ENCODE measurements around the gene TMIGD2. TPM values are rescaled to one million over a fixed set of nuclear protein-coding genes. Genes with fewer than 3 reads are reported as not detected.

Gene TMIGD2
- total RNA-seq, 1 experiment from 2014 or later: not detected

DNA sequence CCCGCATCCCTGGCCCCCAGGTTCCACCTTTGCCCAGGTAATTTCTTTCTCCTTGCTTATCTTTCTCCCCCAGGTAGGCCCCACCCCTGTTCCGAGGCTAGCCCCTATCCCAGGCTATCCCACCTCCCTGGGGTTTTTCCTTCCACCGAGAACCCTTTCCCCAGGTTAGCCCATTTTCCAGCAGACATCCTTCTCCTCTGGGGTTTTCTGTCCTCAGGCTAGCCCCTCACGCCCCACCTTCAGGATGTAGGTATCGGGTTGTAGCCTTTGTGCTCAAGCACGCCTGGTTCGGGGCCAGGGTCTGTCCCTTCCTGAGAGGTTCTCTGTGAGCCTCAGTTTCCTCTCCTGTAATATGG lies 3.0 kb upstream of the TMIGD2 start:
- POLR2A ChIA-PET: interaction anchor here (0.7 kb wide), 1 partner anchor 193 kb away, joined by 12 read pairs; no protein-coding TSS in a partner anchor
- Histone ChIP-seq H3K36me3 (ENCODE audit: control insufficient read depth, insufficient read depth, low read length) (no peaks in the 10 kb centered on the region), H3K27me3 (ENCODE audit: control insufficient read depth, insufficient read depth, low read length) (no peaks in the 10 kb centered on the region), H3K27ac (ENCODE audit: low read length) (no peak overlapping the region), H3K4me3 (ENCODE audit: low read depth in 2 of 2, low read length in 2 of 2) (no peak overlapping the region), H3K4me1 (ENCODE audit: control insufficient read depth, insufficient read depth, low read length) (peaks cover 5% of the 10 kb centered on the region), H3K9me3 (ENCODE audit: control insufficient read depth, insufficient read depth, low read depth, low read length) (no peaks in the 10 kb centered on the region)
- no peak for DNase-seq (ENCODE audit: low read depth, low spot score)
- in situ Hi-C loops (cut with HindIII; ENCODE audit: low pct_unique_long_range_greater_than_20kb, low sequenced_read_pairs) (no loop called here), intact Hi-C loops (cut with micrococcal nuclease; ENCODE audit: unreplicated experiment) (no loop called here)
- BruUV-seq (replicated peaks): no TSS peak
- CTCF ChIA-PET: no interaction called here
- TF ChIP-seq SIN3A (IDR thresholded peaks at IDR 0.05; ENCODE audit: borderline replicate concordance, insufficient read depth, low read depth, low read length) (no peak), REST (IDR thresholded peaks at IDR 0.05; ENCODE audit: insufficient read depth in 1 of 2, low read depth in 2 of 2, low read length in 1 of 2) (no peak), TCF7L2 (IDR thresholded peaks at IDR 0.05; ENCODE audit: low read depth, low read length) (no peak), POLR2AphosphoS5 (IDR thresholded peaks at IDR 0.05; ENCODE audit: low read depth, low read length) (no peak)
- TF ChIP-seq, protein P1, sequence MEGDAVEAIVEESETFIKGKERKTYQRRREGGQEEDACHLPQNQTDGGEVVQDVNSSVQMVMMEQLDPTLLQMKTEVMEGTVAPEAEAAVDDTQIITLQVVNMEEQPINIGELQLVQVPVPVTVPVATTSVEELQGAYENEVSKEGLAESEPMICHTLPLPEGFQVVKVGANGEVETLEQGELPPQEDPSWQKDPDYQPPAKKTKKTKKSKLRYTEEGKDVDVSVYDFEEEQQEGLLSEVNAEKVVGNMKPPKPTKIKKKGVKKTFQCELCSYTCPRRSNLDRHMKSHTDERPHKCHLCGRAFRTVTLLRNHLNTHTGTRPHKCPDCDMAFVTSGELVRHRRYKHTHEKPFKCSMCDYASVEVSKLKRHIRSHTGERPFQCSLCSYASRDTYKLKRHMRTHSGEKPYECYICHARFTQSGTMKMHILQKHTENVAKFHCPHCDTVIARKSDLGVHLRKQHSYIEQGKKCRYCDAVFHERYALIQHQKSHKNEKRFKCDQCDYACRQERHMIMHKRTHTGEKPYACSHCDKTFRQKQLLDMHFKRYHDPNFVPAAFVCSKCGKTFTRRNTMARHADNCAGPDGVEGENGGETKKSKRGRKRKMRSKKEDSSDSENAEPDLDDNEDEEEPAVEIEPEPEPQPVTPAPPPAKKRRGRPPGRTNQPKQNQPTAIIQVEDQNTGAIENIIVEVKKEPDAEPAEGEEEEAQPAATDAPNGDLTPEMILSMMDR (IDR thresholded peaks at IDR 0.05): no peak
- no peak for ATAC-seq

DNA sequence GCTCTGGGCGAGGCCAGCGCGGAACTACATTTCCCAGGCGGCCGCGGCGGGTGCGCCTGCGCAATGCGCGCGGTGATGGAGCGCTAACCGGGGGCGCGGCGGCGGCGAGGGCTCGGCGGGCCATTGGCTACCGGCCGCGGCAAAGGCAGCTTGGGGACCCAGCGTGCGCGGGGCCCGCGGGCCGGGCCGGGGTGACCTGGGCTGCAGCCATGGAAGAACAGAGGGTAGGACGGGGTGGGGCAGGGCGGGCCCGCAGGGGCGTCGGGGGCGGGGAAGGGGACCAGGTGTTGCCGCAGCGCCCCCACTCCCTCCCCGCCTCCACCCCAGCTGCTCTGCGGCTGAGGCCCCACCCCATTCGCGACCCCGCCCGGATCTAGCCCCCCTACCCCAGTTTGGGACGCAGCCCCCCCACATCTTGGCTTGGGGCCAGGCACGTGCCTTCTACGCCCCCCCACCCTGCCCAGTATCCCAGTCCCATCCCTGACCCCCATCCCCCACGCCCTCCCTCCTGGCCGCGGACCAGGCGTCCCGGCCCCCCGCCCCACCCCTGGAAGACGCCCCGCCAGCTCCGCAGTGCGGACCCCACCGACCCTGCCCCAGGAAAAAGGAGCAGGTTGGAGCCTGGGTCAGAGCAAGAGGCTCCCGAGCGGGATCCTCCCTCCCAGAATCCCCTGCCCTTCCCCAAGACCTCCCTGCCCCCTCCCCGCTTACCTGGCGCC lies 2.5 kb upstream of the TMIGD2 start, which contains the start of gene FSD1:
TSS of gene FSD1 (plus strand) at position 61 of the 719 bp plus-strand sequence. CDS start at position 210, 149 bp downstream.
- ChIA-PET CTCF (interaction anchor here (0.5 kb wide), 1 partner anchor 76 kb away, joined by 5 read pairs; no protein-coding TSS in a partner anchor), POLR2A (interaction anchor here (0.6 to 0.7 kb wide), 3 partner anchors 56 to 1353 kb away, joined by 5 to 12 read pairs (median 6); no protein-coding TSS in a partner anchor)
- Histone ChIP-seq H3K36me3 (ENCODE audit: control insufficient read depth, insufficient read depth, low read length) (no peaks in the 10 kb centered on the region), H3K4me1 (ENCODE audit: control insufficient read depth, insufficient read depth, low read length) (peaks cover 5% of the 10 kb centered on the region), H3K4me3 (ENCODE audit: low read depth in 2 of 2, low read length in 2 of 2) (peak within 1 kb of the TSS; percentile 21 to 37; a peak in 3 of 4 replicates), H3K27ac (ENCODE audit: low read length) (no peak within 1 kb of the TSS), H3K9me3 (ENCODE audit: control insufficient read depth, insufficient read depth, low read depth, low read length) (no peaks in the 10 kb centered on the region), H3K27me3 (ENCODE audit: control insufficient read depth, insufficient read depth, low read length) (no peaks in the 10 kb centered on the region)
- in situ Hi-C loops (cut with HindIII; ENCODE audit: low pct_unique_long_range_greater_than_20kb, low sequenced_read_pairs) (no loop called here), intact Hi-C loops (cut with micrococcal nuclease; ENCODE audit: unreplicated experiment) (no loop called here)
- DNase-seq (ENCODE audit: low read depth, low spot score) (no peak), ATAC-seq (peak; percentile 94)
- TF ChIP-seq TCF7L2 (IDR thresholded peaks at IDR 0.05; ENCODE audit: low read depth, low read length) (no peak), POLR2AphosphoS5 (IDR thresholded peaks at IDR 0.05; ENCODE audit: low read depth, low read length) (no peak), SIN3A (IDR thresholded peaks at IDR 0.05; ENCODE audit: borderline replicate concordance, insufficient read depth, low read depth, low read length) (no peak), REST (IDR thresholded peaks at IDR 0.05; ENCODE audit: insufficient read depth in 1 of 2, low read depth in 2 of 2, low read length in 1 of 2) (no peak)
- TF ChIP-seq, protein P1 (IDR thresholded peaks at IDR 0.05): no peak
- BruUV-seq (replicated peaks): no TSS peak
